B cell (primary cell): ENCODE data around the gene NINL. TPM values are rescaled to one million over a fixed set of nuclear protein-coding genes. Genes with fewer than 3 reads are reported as not detected.

Source experiments
- ATAC-seq: fragments of 200-7000 bp; cut with Tn5 transposase; one replicate; pipeline ENCODE4 v1.10.0; 2021; ENCODE audit warnings: low read depth, mild to moderate bottlenecking, moderate number of reproducible peaks, moderate library complexity
- CTCF ChIA-PET: fragments of 350-600 bp; sonication (Branson Sonifier 250); formaldehyde crosslinking; loops from one replicate; lab custom pipeline; 2021; ENCODE audit warnings: antibody characterized with exemption, inconsistent platforms; lab: Charles Lee
- POLR2A ChIA-PET: fragments of 350-600 bp; sonication (Branson Sonifier 250); formaldehyde crosslinking; loops from one replicate; lab custom pipeline; 2021; ENCODE audit warnings: antibody characterized with exemption; lab: Charles Lee
- DNase-seq: peaks from one replicate; pipeline ENCODE4 v3.0.0; 2013
- H2AFZ ChIP-seq: 2 replicates; pipeline ENCODE4 v1.6.1; 2012; ENCODE audit warnings: mild to moderate bottlenecking, low read depth, low read length; ENCODE audit not compliant: insufficient read depth, poor library complexity, severe bottlenecking
- H3K27ac ChIP-seq, 2 donors: 1 replicate in 1 of 2; 2 replicates in 1 of 2; pipeline ENCODE4 v1.5.1; 2012 to 2013; ENCODE audit warnings: low read length in 2 of 2, mild to moderate bottlenecking in 2 of 2, moderate library complexity in 1 of 2
- H3K27me3 ChIP-seq, 4 experiments: fragments of 200-600 bp in 1 of 4; sonication (generic) in 1 of 4; replicated peaks in 1 of 4; 1 replicate in 2 of 4; 2 replicates in 2 of 4; pipeline versions ENCODE4 v1.6.1 to v1.7.0; 2013 to 2016; ENCODE audit warnings: low read length in 3 of 4, mild to moderate bottlenecking in 2 of 4, mixed read lengths in 1 of 4, moderate library complexity in 1 of 4; ENCODE audit not compliant: insufficient read depth in 4 of 4, control insufficient read depth in 3 of 4; ENCODE audit errors: control extremely low read depth in 1 of 4
- H3K36me3 ChIP-seq, 2 experiments: replicated peaks in 1 of 2; 1 replicate in 1 of 2; 2 replicates in 1 of 2; pipeline versions ENCODE4 v1.6.1 to v1.7.1; 2013; ENCODE audit warnings: low read length in 1 of 2; ENCODE audit not compliant: insufficient read depth in 2 of 2, control insufficient read depth in 1 of 2; ENCODE audit errors: control extremely low read depth in 1 of 2, extremely low read depth in 1 of 2
- H3K4me1 ChIP-seq, 2 donors: fragments of 200-600 bp in 1 of 2; sonication (generic) in 1 of 2; 1 replicate in 1 of 2; 2 replicates in 1 of 2; pipeline versions ENCODE4 v1.5.1 to v1.6.1; 2013 to 2017; ENCODE audit warnings: low read length in 2 of 2; ENCODE audit not compliant: control insufficient read depth in 2 of 2, insufficient read depth in 2 of 2
- H3K4me2 ChIP-seq: replicated peaks from 2 replicates; pipeline ENCODE3; 2012; ENCODE audit warnings: mild to moderate bottlenecking, low read depth, low read length; ENCODE audit not compliant: poor library complexity, severe bottlenecking
- H3K4me3 ChIP-seq, 5 experiments: fragments of 200-600 bp in 1 of 5; sonication (generic) in 1 of 5; 1 replicate in 3 of 5; 2 replicates in 2 of 5; pipeline versions ENCODE4 v1.5.1 to v1.7.0; 2011 to 2016; ENCODE audit warnings: low read length in 4 of 5, mild to moderate bottlenecking in 4 of 5, low read depth in 2 of 5, control low read depth in 1 of 5, moderate library complexity in 1 of 5; ENCODE audit not compliant: insufficient read depth in 1 of 5; ENCODE audit errors: control extremely low read depth in 1 of 5, extremely low read depth in 1 of 5
- H3K79me2 ChIP-seq: fragments of 200-600 bp; sonication (generic); one replicate; pipeline ENCODE4 v1.6.0; 2016; ENCODE audit warnings: low read length; ENCODE audit not compliant: control insufficient read depth, insufficient read depth
- H3K9ac ChIP-seq: fragments of 200-600 bp; sonication (generic); 2 replicates; pipeline ENCODE4 v1.6.1; 2017; ENCODE audit warnings: mild to moderate bottlenecking, low read length, moderate library complexity
- H3K9me3 ChIP-seq, 3 donors: one replicate each; pipeline versions ENCODE4 v1.6.1 to v1.7.1; 2013; ENCODE audit warnings: low read length in 2 of 3; ENCODE audit not compliant: control insufficient read depth in 2 of 3, insufficient read depth in 1 of 3; ENCODE audit errors: control extremely low read depth in 1 of 3
- H4K20me1 ChIP-seq: 2 replicates; pipeline ENCODE4 v1.6.0; 2012; ENCODE audit warnings: mild to moderate bottlenecking, low read length; ENCODE audit not compliant: insufficient read depth, control insufficient read depth, poor library complexity, severe bottlenecking
- H3K27ac Mint-ChIP-seq: one replicate; pipeline ENCODE4 v1.8.0; 2021; ENCODE audit warnings: mixed read lengths
- H3K27me3 Mint-ChIP-seq: one replicate; pipeline ENCODE4 v1.8.0; 2021; ENCODE audit warnings: mixed read lengths
- H3K4me1 Mint-ChIP-seq: one replicate; pipeline ENCODE4 v1.8.0; 2021; ENCODE audit warnings: mixed read lengths
- H3K4me3 Mint-ChIP-seq: one replicate; pipeline ENCODE4 v1.8.0; 2021; ENCODE audit warnings: mixed read lengths
- H3K9me3 Mint-ChIP-seq: one replicate; pipeline ENCODE4 v1.8.0; 2022; ENCODE audit warnings: mixed read lengths; ENCODE audit not compliant: insufficient read depth
- CTCF ChIP-seq: fragments of 200-600 bp; IDR thresholded peaks from one replicate; pipeline ENCODE4 v1.8.0; 2022; ENCODE audit warnings: antibody characterized with exemption, mild to moderate bottlenecking
- EZH2 ChIP-seq: IDR thresholded peaks from 2 replicates; pipeline ENCODE4 v1.6.1; 2012; ENCODE audit warnings: borderline replicate concordance, low read depth, mild to moderate bottlenecking, moderate library complexity, low read length; ENCODE audit not compliant: insufficient read depth, poor library complexity, severe bottlenecking
- WGBS: methylation state at CpG from one replicate; pipeline ENCODE4 v1.1.5; 2013; ENCODE audit warnings: missing lambda C conversion rate; ENCODE audit not compliant: insufficient coverage; 5-methylcytosine and 5-hydroxymethylcytosine counted together
- intact Hi-C: fragments of 100-400 bp; cut with micrococcal nuclease; formaldehyde crosslinking; loops from one replicate; pipeline ENCODE4 v1.10.0; 2022
- polyA plus RNA-seq: library from polyadenylated mRNA; depleted of rRNA; stranded (reverse); fragments of >200 nt; gene quantifications from 2 replicates; pipeline ENCODE4 v1.2.3, GENCODE V29; 2012
- total RNA-seq, 2 donors: library from RNA; stranded (reverse); fragments of 120-200 nt in 1 of 2; gene quantifications; 1 replicate in 1 of 2; 2 replicates in 1 of 2; pipeline versions ENCODE4 v1.2.3 to v1.2.4, GENCODE V29; 2013 to 2022

The NINL gene
- total and polyA plus RNA-seq, 2 donors (not counting 1 experiment from before 2014, with no cell fraction given) = 1.8 to 5.5 TPM

DNA sequence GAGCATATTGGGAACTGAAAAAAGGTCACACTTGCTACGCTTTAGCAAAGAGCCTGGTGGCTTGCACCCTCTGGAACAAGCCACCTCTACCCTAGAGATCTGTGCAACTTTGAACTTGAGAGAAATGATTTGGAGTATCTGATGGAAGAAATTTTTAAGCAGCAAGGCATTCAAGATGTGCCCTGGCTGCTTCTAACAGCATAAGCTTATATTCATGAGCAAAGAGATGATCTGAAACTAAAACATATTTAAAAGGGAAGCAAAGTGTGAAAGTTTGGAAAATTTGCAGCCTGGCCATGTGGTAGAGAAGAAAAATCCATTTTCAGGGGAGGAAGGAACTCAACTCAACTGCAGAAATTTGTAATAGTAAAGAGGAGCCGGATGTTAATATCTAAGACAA, 71.1 kb downstream of the NINL start:
- intact Hi-C loops = no loop called here
- H3K9me3 Mint-ChIP-seq = peaks cover 30% of the 10 kb centered on the region
- no peaks in the 10 kb centered on the region for H3K4me1 Mint-ChIP-seq

DNA sequence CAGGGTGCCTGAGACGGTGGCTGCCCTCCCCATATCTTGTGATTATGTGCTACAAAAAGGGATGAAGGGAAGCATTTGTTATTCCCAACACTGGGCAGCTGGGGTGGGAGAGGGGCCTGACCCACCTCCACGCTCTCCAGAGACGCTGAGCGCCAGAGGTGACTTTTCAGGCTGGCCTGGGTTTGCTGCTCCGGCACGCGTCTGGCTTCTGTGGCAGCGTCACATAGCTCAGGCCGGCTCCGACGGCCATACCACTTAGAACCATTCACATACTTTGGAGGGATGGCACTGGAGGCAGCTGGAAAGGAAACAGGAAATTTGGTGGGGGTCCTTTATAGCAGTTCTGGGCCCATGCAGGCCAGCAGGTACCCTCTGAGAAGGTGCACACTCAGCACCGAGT, 72.6 kb downstream of the NINL start:
- intact Hi-C loops = no loop called here
- H3K27me3 Mint-ChIP-seq = no peaks in the 10 kb centered on the region
- Histone ChIP-seq H3K4me1 (no peaks in the 10 kb centered on the region), H3K79me2 (no peaks in the 10 kb centered on the region), H3K4me3 (no peak overlapping the region), H3K4me2 (no peak overlapping the region), H3K27me3 (no peaks in the 10 kb centered on the region), H3K36me3 (no peaks in the 10 kb centered on the region), H3K9me3 (peaks cover 0 to 54% (median 28%) of the 10 kb centered on the region in 3 donors), H3K27ac (no peak overlapping the region), H2AFZ (no peak overlapping the region), H4K20me1 (no peaks in the 10 kb centered on the region), H3K9ac (no peak overlapping the region)
- ATAC-seq = no peak
- WGBS = 90% methylated on average over 2 of the region's 12 CpGs
- H3K4me3 Mint-ChIP-seq = no peak overlapping the region
- ChIA-PET POLR2A (no interaction called here), CTCF (no interaction called here)
- no peak for TF ChIP-seq CTCF
- DNase-seq = no peak
- H3K4me1 Mint-ChIP-seq = no peaks in the 10 kb centered on the region
- peaks cover 30% of the 10 kb centered on the region for H3K9me3 Mint-ChIP-seq
- H3K27ac Mint-ChIP-seq = no peak overlapping the region

More for the DNA sequence above, 71.1 kb downstream of the NINL start:
- TF ChIP-seq EZH2 (no peak), CTCF (no peak)
- Histone ChIP-seq H3K27ac (no peak overlapping the region), H3K27me3 (no peaks in the 10 kb centered on the region), H3K36me3 (no peaks in the 10 kb centered on the region), H3K9ac (no peak overlapping the region), H3K4me3 (no peak overlapping the region), H2AFZ (no peak overlapping the region), H3K9me3 (peaks cover 0 to 50% (median 28%) of the 10 kb centered on the region in 3 donors), H4K20me1 (no peaks in the 10 kb centered on the region), H3K79me2 (no peaks in the 10 kb centered on the region), H3K4me1 (no peaks in the 10 kb centered on the region), H3K4me2 (no peak overlapping the region)
- no peak for ATAC-seq
- DNase-seq = no peak
- ChIA-PET POLR2A (no interaction called here), CTCF (no interaction called here)
- no peaks in the 10 kb centered on the region for H3K27me3 Mint-ChIP-seq
- H3K27ac Mint-ChIP-seq = no peak overlapping the region
- 100% methylated on average over 1 of the region's 2 CpGs for WGBS
- no peak overlapping the region for H3K4me3 Mint-ChIP-seq
